ENCODE results near the gene SHROOM2. TPM values are rescaled to one million over a fixed set of nuclear protein-coding genes. Genes with fewer than 3 reads are reported as not detected.

The SHROOM2 gene
- total RNA-seq, 2 donors from 2014 or later = 14.4 to 15.4 TPM

GRCh38 chrX:9885150-9885549 is 98.9 kb downstream of the SHROOM2 start:
- Mint-ChIP-seq H3K36me3 (ENCODE audit: low read depth) (peaks cover 13% of the 10 kb centered on the region), H3K9me3 (peaks cover 67% of the 10 kb centered on the region), H3K27me3 (ENCODE audit: insufficient read depth) (no peaks in the 10 kb centered on the region), H3K4me3 (no peak overlapping the region), H3K4me1 (peaks cover 8% of the 10 kb centered on the region), H3K27ac (no peak overlapping the region)
- Histone ChIP-seq H3K9ac (ENCODE audit: extremely low read depth, low read length, poor library complexity, severe bottlenecking) (no peak overlapping the region), H3K27ac (ENCODE audit: low read depth, low read length) (no peak overlapping the region), H3K36me3 (ENCODE audit: control insufficient read depth, insufficient read depth, low read length) (no peaks in the 10 kb centered on the region), H3K9me3 (ENCODE audit: control insufficient read depth, low read length) (no peaks in the 10 kb centered on the region), H3K4me3 (ENCODE audit: low read length) (no peak overlapping the region), H3K27me3 (ENCODE audit: control insufficient read depth, insufficient read depth, low read length, poor library complexity, severe bottlenecking) (no peaks in the 10 kb centered on the region), H3K4me1 (ENCODE audit: control insufficient read depth, insufficient read depth, low read length) (no peaks in the 10 kb centered on the region)
- TF ChIP-seq CTCF (conservative IDR thresholded peaks at IDR 0.05) = peak; percentile 77
- peak; percentile 87 for DNase-seq
- 44 to 66% methylated on average over 2 to 7 of the region's 8 CpGs for WGBS, 2 experiments (ENCODE audit: insufficient coverage in 1 of 2, insufficient read length in 1 of 2)

GRCh38 chrX:9887659-9888297 is 101.5 kb downstream of the SHROOM2 start:
- peaks cover 73% of the 10 kb centered on the region for H3K9me3 Mint-ChIP-seq
- H3K36me3 Mint-ChIP-seq (ENCODE audit: low read depth) = peaks cover 16% of the 10 kb centered on the region
- no peaks in the 10 kb centered on the region for H3K27me3 Mint-ChIP-seq (ENCODE audit: insufficient read depth)
- H3K9ac ChIP-seq (ENCODE audit: extremely low read depth, low read length, poor library complexity, severe bottlenecking) = no peak overlapping the region
- H3K9me3 ChIP-seq (ENCODE audit: control insufficient read depth, low read length) = no peaks in the 10 kb centered on the region
- no peak for DNase-seq
- 91 to 100% methylated on average over 2 to 11 of the region's 11 CpGs for WGBS, 2 experiments (ENCODE audit: insufficient coverage in 1 of 2, insufficient read length in 1 of 2)
- H3K4me1 Mint-ChIP-seq = peaks cover 2% of the 10 kb centered on the region
- H3K27ac Mint-ChIP-seq = no peak overlapping the region
- H3K36me3 ChIP-seq (ENCODE audit: control insufficient read depth, insufficient read depth, low read length) = no peaks in the 10 kb centered on the region
- H3K27ac ChIP-seq (ENCODE audit: low read depth, low read length) = no peak overlapping the region
- no peak for TF ChIP-seq CTCF (conservative IDR thresholded peaks at IDR 0.05)
- no peaks in the 10 kb centered on the region for H3K27me3 ChIP-seq (ENCODE audit: control insufficient read depth, insufficient read depth, low read length, poor library complexity, severe bottlenecking)
- no peaks in the 10 kb centered on the region for H3K4me1 ChIP-seq (ENCODE audit: control insufficient read depth, insufficient read depth, low read length)
- no peak overlapping the region for H3K4me3 Mint-ChIP-seq
- H3K4me3 ChIP-seq (ENCODE audit: low read length) = no peak overlapping the region

DNA sequence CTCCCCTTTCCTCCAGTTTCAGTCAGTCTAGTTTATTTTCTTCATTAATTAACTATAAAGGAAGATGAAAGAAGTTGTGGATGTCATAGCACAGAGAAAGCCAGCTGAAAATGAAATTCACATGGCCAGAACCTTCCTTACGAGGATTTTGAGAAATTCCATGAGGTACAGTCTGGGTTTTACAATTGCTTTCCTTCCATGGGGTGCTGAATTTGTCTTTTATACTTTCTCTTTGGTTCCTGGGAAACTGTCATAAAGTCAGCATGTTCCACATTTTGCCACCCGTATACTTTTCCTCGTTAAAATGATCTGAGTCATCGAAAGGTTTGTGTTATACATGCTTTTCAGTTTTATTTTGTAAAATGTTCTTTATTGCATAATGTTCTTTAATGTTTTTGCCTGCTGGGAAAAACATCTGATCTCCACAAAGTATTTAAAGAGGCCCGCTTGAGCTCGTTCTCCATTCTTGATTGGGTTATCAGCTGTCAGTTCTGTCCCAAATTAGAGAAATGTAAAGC is 102.8 kb downstream of the SHROOM2 start:
- Histone ChIP-seq H3K4me1 (ENCODE audit: control insufficient read depth, insufficient read depth, low read length) (no peaks in the 10 kb centered on the region), H3K4me3 (ENCODE audit: low read length) (no peak overlapping the region), H3K9me3 (ENCODE audit: control insufficient read depth, low read length) (no peaks in the 10 kb centered on the region), H3K27me3 (ENCODE audit: control insufficient read depth, insufficient read depth, low read length, poor library complexity, severe bottlenecking) (no peaks in the 10 kb centered on the region), H3K36me3 (ENCODE audit: control insufficient read depth, insufficient read depth, low read length) (no peaks in the 10 kb centered on the region), H3K9ac (ENCODE audit: extremely low read depth, low read length, poor library complexity, severe bottlenecking) (no peak overlapping the region), H3K27ac (ENCODE audit: low read depth, low read length) (no peak overlapping the region)
- TF ChIP-seq CTCF (conservative IDR thresholded peaks at IDR 0.05) = no peak
- Mint-ChIP-seq H3K9me3 (peaks cover 68% of the 10 kb centered on the region), H3K4me1 (peaks cover 2% of the 10 kb centered on the region), H3K4me3 (no peak overlapping the region), H3K27me3 (ENCODE audit: insufficient read depth) (no peaks in the 10 kb centered on the region), H3K36me3 (ENCODE audit: low read depth) (peaks cover 18% of the 10 kb centered on the region), H3K27ac (no peak overlapping the region)
- DNase-seq = no peak
- 90 to 95% methylated on average over 1 to 6 of the region's 6 CpGs for WGBS, 2 experiments (ENCODE audit: insufficient coverage in 1 of 2, insufficient read length in 1 of 2)
